ENCODE results near the gene CFAP107. TPM values are rescaled to one million over a fixed set of nuclear protein-coding genes. Genes with fewer than 3 reads are reported as not detected.

CFAP107 gene
- total and polyA plus RNA-seq, 2 of the 13 experiments (the other 11 are each of a cell fraction or from before 2014, with no cell fraction given) = not detected

- intact Hi-C loops (cut with micrococcal nuclease; ENCODE audit: unreplicated experiment) = no loop called here
- Histone ChIP-seq H3K4me2 (ENCODE audit: low read depth, low read length) (no peak overlapping the region), H3K9ac (ENCODE audit: insufficient read depth, low read depth, low read length) (no peak overlapping the region), H3K4me3 (replicated peaks in 1 of 3; ENCODE audit: insufficient read depth in 1 of 3, low read depth in 2 of 3, low read length in 3 of 3) (no peak overlapping the region), H3K4me1 (ENCODE audit: insufficient read depth, low read length) (no peaks in the 10 kb centered on the region), H2AFZ (ENCODE audit: low read length) (no peak overlapping the region), H3K27me3 (ENCODE audit: control insufficient read depth in 1 of 2, insufficient read depth in 2 of 2, low read length in 2 of 2) (peaks cover 6 to 55% of the 10 kb centered on the region in 2 experiments), H3K79me2 (ENCODE audit: insufficient read depth, low read length) (no peaks in the 10 kb centered on the region), H3K9me3 (ENCODE audit: low read length) (no peaks in the 10 kb centered on the region), H3K27ac (ENCODE audit: extremely low read length, insufficient read depth, low read length) (no peak overlapping the region), H4K20me1 (ENCODE audit: insufficient read depth, low read length) (no peaks in the 10 kb centered on the region), H3K36me3 (replicated peaks in 1 of 2; ENCODE audit: control insufficient read depth in 1 of 2, insufficient read depth in 2 of 2, low read length in 2 of 2) (no peaks in the 10 kb centered on the region)
- FAIRE-seq (no peak), DNase-seq (ENCODE audit: low spot score) (no peak), ATAC-seq (no peak)
- ChIA-PET CTCF (ENCODE audit: low intra/inter-chr PET ratio, low total read pairs) (no interaction called here), POLR2A (no interaction called here)
- WGBS (ENCODE audit: low lambda C conversion rate) = 9% methylated on average over 6 of the region's 15 CpGs
- BruUV-seq (replicated peaks) = no TSS peak
- no peak for TF ChIP-seq ZNF720 (CRISPR knock-in tag; IDR thresholded peaks at IDR 0.05)
- TF ChIP-seq NR1H2 (CRISPR knock-in tag; IDR thresholded peaks at IDR 0.05; ENCODE audit: borderline replicate concordance, low read depth) = no peak
- no peak for TF ChIP-seq BATF2 (CRISPR knock-in tag; IDR thresholded peaks at IDR 0.05)
- no peak for TF ChIP-seq ZBTB33 (CRISPR knock-in tag; IDR thresholded peaks at IDR 0.05)
- TF ChIP-seq NCOR1 (IDR thresholded peaks at IDR 0.05; ENCODE audit: borderline replicate concordance, low read length) = no peak
- no peak for TF ChIP-seq ZNF703 (CRISPR knock-in tag; IDR thresholded peaks at IDR 0.05; ENCODE audit: borderline replicate concordance)
- no peak for TF ChIP-seq CHD2 (IDR thresholded peaks at IDR 0.05; ENCODE audit: low read depth, low read length)
- no peak for TF ChIP-seq RBM39 (IDR thresholded peaks at IDR 0.05; ENCODE audit: low read depth, low read length, poor library complexity, severe bottlenecking)
- TF ChIP-seq RXRB (CRISPR knock-in tag; IDR thresholded peaks at IDR 0.05; ENCODE audit: borderline replicate concordance) = no peak
- no peak for TF ChIP-seq ZEB1 (IDR thresholded peaks at IDR 0.05; ENCODE audit: insufficient replicate concordance, low read depth)
- no peak for TF ChIP-seq NR0B2 (CRISPR knock-in tag; IDR thresholded peaks at IDR 0.05)
- no peak for TF ChIP-seq LBX2 (CRISPR knock-in tag; IDR thresholded peaks at IDR 0.05; ENCODE audit: borderline replicate concordance)
- TF ChIP-seq ZNF639 (CRISPR knock-in tag; conservative IDR thresholded peaks at IDR 0.05) = no peak
- TF ChIP-seq ZNF7 (CRISPR knock-in tag; IDR thresholded peaks at IDR 0.05) = no peak
- in situ Hi-C loops (cut with HindIII; ENCODE audit: extremely low pct_ligation_motif_present, low pct_unique_long_range_greater_than_20kb) = loop anchor here (10.0 kb wide), 1 partner anchor 502 kb away; no protein-coding TSS in a partner anchor
Observed at GRCh38 chr1:12776801-12777557, 31.0 kb downstream of the CFAP107 start.
